Measurements from ENCODE around the gene COL13A1. TPM values are rescaled to one million over a fixed set of nuclear protein-coding genes. Genes with fewer than 3 reads are reported as not detected.

Gene COL13A1
- total RNA-seq, 3 donors from 2014 or later (not counting 1 experiment from before 2014, with no cell fraction given) = 5.2 to 22.0 (median 10.3) TPM

GRCh38 chr10:69774596-69774995 is 27.1 kb upstream of the COL13A1 start:
- DNase-seq = no peak
- H3K27me3 ChIP-seq (ENCODE audit: control insufficient read depth, insufficient read depth, low read length) = no peaks in the 10 kb centered on the region
- Mint-ChIP-seq H3K27me3 (ENCODE audit: low read depth in 2 of 2) (peaks cover 0 to 7% of the 10 kb centered on the region in 2 donors), H3K36me3 (no peaks in the 10 kb centered on the region), H3K4me1 (peaks cover 20 to 21% of the 10 kb centered on the region in 2 donors), H3K9me3 (no peaks in the 10 kb centered on the region), H3K4me3 (no peak overlapping the region), H3K27ac (no peak overlapping the region)
- WGBS (ENCODE audit: insufficient coverage) = 83% methylated on average over 2 of the region's 2 CpGs
- no peak overlapping the region for H3K27ac ChIP-seq (ENCODE audit: low read length)
- H3K4me3 ChIP-seq (ENCODE audit: low read length) = no peak overlapping the region
- ATAC-seq = no peak
- peaks cover 15% of the 10 kb centered on the region for H3K4me1 ChIP-seq (ENCODE audit: control insufficient read depth, insufficient read depth, low read length)
- no peak for TF ChIP-seq CTCF (IDR thresholded peaks at IDR 0.05)
- H3K9me3 ChIP-seq (ENCODE audit: control insufficient read depth, insufficient read depth, low read length) = peaks cover 3% of the 10 kb centered on the region
- intact Hi-C loops (cut with micrococcal nuclease) = no loop called here
- no peaks in the 10 kb centered on the region for H3K36me3 ChIP-seq (ENCODE audit: control insufficient read depth, insufficient read depth, low read length)

GRCh38 chr10:69780077-69780476 is 21.6 kb upstream of the COL13A1 start:
- H3K27me3 Mint-ChIP-seq (ENCODE audit: low read depth in 2 of 2) = peaks cover 6 to 12% of the 10 kb centered on the region in 2 donors
- Histone ChIP-seq H3K36me3 (ENCODE audit: control insufficient read depth, insufficient read depth, low read length) (no peaks in the 10 kb centered on the region), H3K27ac (ENCODE audit: low read length) (no peak overlapping the region), H3K4me1 (ENCODE audit: control insufficient read depth, insufficient read depth, low read length) (no peaks in the 10 kb centered on the region), H3K9me3 (ENCODE audit: control insufficient read depth, insufficient read depth, low read length) (no peaks in the 10 kb centered on the region), H3K27me3 (ENCODE audit: control insufficient read depth, insufficient read depth, low read length) (peaks cover 2% of the 10 kb centered on the region), H3K4me3 (ENCODE audit: low read length) (no peak overlapping the region)
- intact Hi-C loops (cut with micrococcal nuclease) = no loop called here
- no peak for TF ChIP-seq CTCF (IDR thresholded peaks at IDR 0.05)
- 96% methylated on average over 5 of the region's 5 CpGs for WGBS (ENCODE audit: insufficient coverage)
- no peak overlapping the region for H3K27ac Mint-ChIP-seq
- no peaks in the 10 kb centered on the region for H3K9me3 Mint-ChIP-seq
- H3K4me1 Mint-ChIP-seq = no peaks in the 10 kb centered on the region
- ATAC-seq (no peak), DNase-seq (no peak)
- no peak overlapping the region for H3K4me3 Mint-ChIP-seq
- H3K36me3 Mint-ChIP-seq = no peaks in the 10 kb centered on the region

- H3K4me1 ChIP-seq (ENCODE audit: control insufficient read depth, insufficient read depth, low read length) = no peaks in the 10 kb centered on the region
- 61% methylated on average over 3 of the region's 3 CpGs for WGBS (ENCODE audit: insufficient coverage)
- Mint-ChIP-seq H3K4me1 (no peaks in the 10 kb centered on the region), H3K27me3 (ENCODE audit: low read depth in 2 of 2) (peaks cover 5 to 6% of the 10 kb centered on the region in 2 donors), H3K9me3 (no peaks in the 10 kb centered on the region), H3K4me3 (no peak overlapping the region), H3K36me3 (no peaks in the 10 kb centered on the region), H3K27ac (no peak overlapping the region)
- no peak for TF ChIP-seq CTCF (IDR thresholded peaks at IDR 0.05)
- H3K9me3 ChIP-seq (ENCODE audit: control insufficient read depth, insufficient read depth, low read length) = no peaks in the 10 kb centered on the region
- no peak overlapping the region for H3K27ac ChIP-seq (ENCODE audit: low read length)
- H3K4me3 ChIP-seq (ENCODE audit: low read length) = no peak overlapping the region
- H3K27me3 ChIP-seq (ENCODE audit: control insufficient read depth, insufficient read depth, low read length) = peaks cover 2% of the 10 kb centered on the region
- ATAC-seq (no peak), DNase-seq (no peak)
- intact Hi-C loops (cut with micrococcal nuclease) = no loop called here
- no peaks in the 10 kb centered on the region for H3K36me3 ChIP-seq (ENCODE audit: control insufficient read depth, insufficient read depth, low read length)
Observed at GRCh38 chr10:69781576-69781975, 20.1 kb upstream of the COL13A1 start.

DNA sequence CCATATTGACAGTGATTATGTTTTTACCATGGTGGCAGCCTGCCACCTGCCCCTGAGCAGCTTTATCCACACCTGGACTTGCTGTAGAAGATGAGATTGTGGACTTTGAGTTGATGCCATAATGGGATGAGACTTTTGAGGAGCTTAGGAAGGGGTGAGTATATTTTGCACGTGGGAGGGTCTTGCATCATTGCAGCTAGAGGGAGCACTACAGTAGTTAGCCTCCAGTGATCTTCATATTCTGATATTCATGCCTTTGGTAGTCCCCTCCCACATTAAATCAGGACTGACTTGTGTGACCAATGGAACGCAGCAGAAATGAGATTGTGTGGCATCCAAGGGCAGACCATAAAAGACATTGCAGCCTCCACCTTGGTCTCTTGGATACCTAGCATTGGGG is 18.2 kb upstream of the COL13A1 start:
- Mint-ChIP-seq H3K4me1 (peaks cover 6 to 9% of the 10 kb centered on the region in 2 donors), H3K27ac (no peak overlapping the region), H3K9me3 (no peaks in the 10 kb centered on the region), H3K36me3 (no peaks in the 10 kb centered on the region), H3K27me3 (ENCODE audit: low read depth in 2 of 2) (peaks cover 5 to 6% of the 10 kb centered on the region in 2 donors), H3K4me3 (no peak overlapping the region)
- DNase-seq (no peak), ATAC-seq (no peak)
- no peak for TF ChIP-seq CTCF (IDR thresholded peaks at IDR 0.05)
- no peak overlapping the region for H3K4me3 ChIP-seq (ENCODE audit: low read length)
- H3K36me3 ChIP-seq (ENCODE audit: control insufficient read depth, insufficient read depth, low read length) = no peaks in the 10 kb centered on the region
- H3K9me3 ChIP-seq (ENCODE audit: control insufficient read depth, insufficient read depth, low read length) = no peaks in the 10 kb centered on the region
- H3K27ac ChIP-seq (ENCODE audit: low read length) = no peak overlapping the region
- 75% methylated on average over 2 of the region's 2 CpGs for WGBS (ENCODE audit: insufficient coverage)
- peaks cover 2% of the 10 kb centered on the region for H3K27me3 ChIP-seq (ENCODE audit: control insufficient read depth, insufficient read depth, low read length)
- H3K4me1 ChIP-seq (ENCODE audit: control insufficient read depth, insufficient read depth, low read length) = peaks cover 5% of the 10 kb centered on the region
- intact Hi-C loops (cut with micrococcal nuclease) = no loop called here

Data from natural killer cell (primary cell).